ENCODE data around the gene PDIA6.

The PDIA6 gene

GRCh38 chr2:10760794-10761504 lies 51.6 kb downstream of the PDIA6 start:
- in situ Hi-C loops (cut with HindIII; ENCODE audit: low sequenced_read_pairs): no loop called here
- no peak overlapping the region for H3K4me3 ChIP-seq (ENCODE audit: low read depth, low read length)
- DNase-seq (ENCODE audit: low read depth): no peak
- TF ChIP-seq, protein P1, sequence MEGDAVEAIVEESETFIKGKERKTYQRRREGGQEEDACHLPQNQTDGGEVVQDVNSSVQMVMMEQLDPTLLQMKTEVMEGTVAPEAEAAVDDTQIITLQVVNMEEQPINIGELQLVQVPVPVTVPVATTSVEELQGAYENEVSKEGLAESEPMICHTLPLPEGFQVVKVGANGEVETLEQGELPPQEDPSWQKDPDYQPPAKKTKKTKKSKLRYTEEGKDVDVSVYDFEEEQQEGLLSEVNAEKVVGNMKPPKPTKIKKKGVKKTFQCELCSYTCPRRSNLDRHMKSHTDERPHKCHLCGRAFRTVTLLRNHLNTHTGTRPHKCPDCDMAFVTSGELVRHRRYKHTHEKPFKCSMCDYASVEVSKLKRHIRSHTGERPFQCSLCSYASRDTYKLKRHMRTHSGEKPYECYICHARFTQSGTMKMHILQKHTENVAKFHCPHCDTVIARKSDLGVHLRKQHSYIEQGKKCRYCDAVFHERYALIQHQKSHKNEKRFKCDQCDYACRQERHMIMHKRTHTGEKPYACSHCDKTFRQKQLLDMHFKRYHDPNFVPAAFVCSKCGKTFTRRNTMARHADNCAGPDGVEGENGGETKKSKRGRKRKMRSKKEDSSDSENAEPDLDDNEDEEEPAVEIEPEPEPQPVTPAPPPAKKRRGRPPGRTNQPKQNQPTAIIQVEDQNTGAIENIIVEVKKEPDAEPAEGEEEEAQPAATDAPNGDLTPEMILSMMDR (IDR thresholded peaks at IDR 0.05; ENCODE audit: low read depth, low read length, missing control alignments): no peak

- TF ChIP-seq, protein P1 (IDR thresholded peaks at IDR 0.05; ENCODE audit: low read depth, low read length, missing control alignments): no peak
- no peak overlapping the region for H3K4me3 ChIP-seq (ENCODE audit: low read depth, low read length)
- DNase-seq (ENCODE audit: low read depth): no peak
- in situ Hi-C loops (cut with HindIII; ENCODE audit: low sequenced_read_pairs): no loop called here
These were observed 53.4 kb downstream of the PDIA6 start for GRCh38 chr2:10759151-10759714.

DNA sequence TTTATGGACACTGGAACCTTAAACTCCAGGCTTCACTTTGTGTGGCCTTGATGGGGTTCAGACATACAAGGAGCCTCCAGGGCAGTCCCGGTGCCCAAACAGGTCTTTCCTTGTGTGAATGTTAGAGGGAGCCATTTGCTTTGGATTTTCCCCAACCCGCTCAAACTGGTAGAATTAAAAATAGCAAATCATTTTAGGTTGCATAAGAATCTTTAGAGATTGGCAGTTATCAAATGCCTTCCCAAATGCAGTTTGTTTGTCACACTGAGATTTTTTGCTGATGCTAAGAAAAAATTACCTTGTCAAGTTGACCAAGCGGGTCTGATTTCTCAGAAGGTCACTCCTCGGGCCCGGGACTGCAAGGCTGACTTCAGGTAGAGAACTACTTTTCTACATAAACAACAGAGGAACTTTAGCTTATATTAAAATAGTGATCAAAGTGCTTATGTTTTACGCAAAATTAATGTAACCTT lies 54.7 kb downstream of the PDIA6 start:
- in situ Hi-C loops (cut with HindIII; ENCODE audit: low sequenced_read_pairs): no loop called here
- no peak overlapping the region for H3K4me3 ChIP-seq (ENCODE audit: low read depth, low read length)
- TF ChIP-seq, protein P1 (IDR thresholded peaks at IDR 0.05; ENCODE audit: low read depth, low read length, missing control alignments): no peak
- DNase-seq (ENCODE audit: low read depth): no peak

DNA sequence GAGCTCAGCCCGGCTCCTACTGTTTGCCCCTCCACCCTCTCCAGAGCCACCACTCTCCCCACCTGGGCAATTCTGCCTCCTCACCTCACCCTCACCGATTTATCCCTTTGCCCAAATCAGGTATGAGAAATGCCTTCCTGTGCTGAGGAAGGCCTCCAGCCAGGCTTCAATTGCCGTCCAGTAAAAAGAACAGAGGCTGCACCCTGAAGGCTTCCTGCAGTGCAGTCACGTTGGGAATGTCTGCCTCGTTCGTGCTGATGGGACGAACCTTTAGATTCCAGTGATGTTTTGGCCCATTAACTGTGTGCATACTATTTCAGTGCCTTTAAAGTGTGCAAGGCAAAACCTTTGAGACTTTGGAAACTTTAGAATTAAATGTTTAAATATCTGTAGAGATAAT lies 57.0 kb downstream of the PDIA6 start:
- TF ChIP-seq, protein P1 (IDR thresholded peaks at IDR 0.05; ENCODE audit: low read depth, low read length, missing control alignments): no peak
- DNase-seq (ENCODE audit: low read depth): no peak
- H3K4me3 ChIP-seq (ENCODE audit: low read depth, low read length): no peak overlapping the region
- in situ Hi-C loops (cut with HindIII; ENCODE audit: low sequenced_read_pairs): no loop called here

GRCh38 chr2:10753876-10754275 lies 58.7 kb downstream of the PDIA6 start:
- DNase-seq (ENCODE audit: low read depth): no peak
- TF ChIP-seq, protein P1 (IDR thresholded peaks at IDR 0.05; ENCODE audit: low read depth, low read length, missing control alignments): no peak
- H3K4me3 ChIP-seq (ENCODE audit: low read depth, low read length): no peak overlapping the region
- in situ Hi-C loops (cut with HindIII; ENCODE audit: low sequenced_read_pairs): no loop called here

- in situ Hi-C loops (cut with HindIII; ENCODE audit: low sequenced_read_pairs): no loop called here
- TF ChIP-seq, protein P1 (IDR thresholded peaks at IDR 0.05; ENCODE audit: low read depth, low read length, missing control alignments): no peak
- DNase-seq (ENCODE audit: low read depth): no peak
- H3K4me3 ChIP-seq (ENCODE audit: low read depth, low read length): no peak overlapping the region
These were observed 59.4 kb downstream of the PDIA6 start for GRCh38 chr2:10753156-10753555.
